Activated naive CD4-positive, alpha-beta T cell treated with Interleukin-2 at 50 U/mL for 16 hours (primary cell): ENCODE measurements around the gene ABAT.
A peak's percentile ranks its signal among the peaks of the same experiment; 100 is the strongest.

Experiments
- DNase-seq: peaks from one replicate; pipeline ENCODE4 v3.0.0-alpha.2; 2020

ABAT gene

GRCh38 chr16:8674413-8675022 lies at the start of gene ABAT:
Gene ABAT (plus strand): TSS chr16:8674617. CDS start chr16:8735740, 61,123 bp downstream.
- peak; percentile 88 for DNase-seq

- DNase-seq, result no peak
These were observed 48.8 kb upstream of the ABAT start for GRCh38 chr16:8625491-8626087.

GRCh38 chr16:8626946-8627345 lies 47.5 kb upstream of the ABAT start:
- DNase-seq, result no peak

- DNase-seq, result no peak
These were observed 47.0 kb upstream of the ABAT start for GRCh38 chr16:8627456-8627855.

- DNase-seq, result no peak
These were observed 45.3 kb upstream of the ABAT start for GRCh38 chr16:8628981-8629725.

GRCh38 chr16:8630255-8630953 lies 44.0 kb upstream of the ABAT start:
- no peak for DNase-seq

GRCh38 chr16:8631373-8631772 lies 43.0 kb upstream of the ABAT start:
- DNase-seq, result no peak

- no peak for DNase-seq
These were observed 42.5 kb upstream of the ABAT start for GRCh38 chr16:8631818-8632465.

- DNase-seq, result no peak
These were observed 41.7 kb upstream of the ABAT start for GRCh38 chr16:8632675-8633182.

GRCh38 chr16:8634991-8635736 lies 39.3 kb upstream of the ABAT start:
- no peak for DNase-seq

- DNase-seq, result no peak
These were observed 34.7 kb upstream of the ABAT start for GRCh38 chr16:8639694-8640093.

GRCh38 chr16:8641671-8642070 lies 32.7 kb upstream of the ABAT start:
- no peak for DNase-seq

GRCh38 chr16:8642146-8642545 lies 32.3 kb upstream of the ABAT start:
- DNase-seq, result no peak

- DNase-seq, result no peak
These were observed 29.9 kb upstream of the ABAT start for GRCh38 chr16:8644211-8645140.

GRCh38 chr16:8645141-8645521 lies 29.3 kb upstream of the ABAT start:
- DNase-seq, result no peak

- DNase-seq, result no peak
These were observed 28.6 kb upstream of the ABAT start for GRCh38 chr16:8645831-8646230.

- no peak for DNase-seq
These were observed 27.9 kb upstream of the ABAT start for GRCh38 chr16:8646326-8647053.

GRCh38 chr16:8647721-8648318 lies 26.6 kb upstream of the ABAT start:
- DNase-seq, result no peak

GRCh38 chr16:8648877-8649276 lies 25.5 kb upstream of the ABAT start:
- no peak for DNase-seq
